Tibial nerve (tissue), 4 donors: ENCODE measurements around the gene ZNF618.

Experiments
- CTCF ChIP-seq, 5 experiments: fragments of 200-600 bp in 3 of 5; fragments of 450-650 bp in 2 of 5; sonication (generic) in 3 of 5; IDR thresholded peaks; one replicate each; pipeline ENCODE4 v1.5.1; 2016 to 2019; ENCODE audit warnings: antibody characterized with exemption in 5 of 5, mild to moderate bottlenecking in 3 of 5, moderate library complexity in 2 of 5
- EP300 ChIP-seq, 2 donors: sonication (generic); formaldehyde crosslinking; IDR thresholded peaks; one replicate each; pipeline ENCODE4 v1.6.1; 2017; ENCODE audit warnings: antibody characterized with exemption in 2 of 2, mild to moderate bottlenecking in 1 of 2

GRCh38 chr9:113842086-113842485, 34.0 kb upstream of the ZNF618 start:
- no peak for TF ChIP-seq EP300 (IDR thresholded peaks at IDR 0.05)
- TF ChIP-seq CTCF (IDR thresholded peaks at IDR 0.05) = no peak
